Mononuclear cell (primary cell): ENCODE measurements around the gene HLA-E. TPM values are rescaled to one million over a fixed set of nuclear protein-coding genes. Genes with fewer than 3 reads are reported as not detected.
"Not testable (repeated sequence)": the region's sequence is repeated elsewhere in the genome, so short reads cannot be mapped to it uniquely, and the experiment has no call there.

ENCODE experiments used
- H3K27me3 ChIP-seq: 2 replicates; pipeline ENCODE4 v1.6.0; 2011; ENCODE audit warnings: low read length, control low read depth; ENCODE audit not compliant: insufficient read depth
- H3K4me1 ChIP-seq: 2 replicates; pipeline ENCODE4 v1.5.1; 2011; ENCODE audit warnings: mild to moderate bottlenecking, low read length, control low read depth; ENCODE audit not compliant: insufficient read depth
- H3K4me3 ChIP-seq: 2 replicates; pipeline ENCODE4 v1.5.1; 2011; ENCODE audit warnings: mild to moderate bottlenecking, low read length, moderate library complexity
- H3K9me3 ChIP-seq: 2 replicates; pipeline ENCODE4 v1.5.1; 2011; ENCODE audit warnings: low read depth, mild to moderate bottlenecking, control low read depth, low read length
- total RNA-seq: library from RNA; depleted of rRNA; stranded (reverse); fragments of >200 nt; gene quantifications from one replicate; pipeline ENCODE4 v1.2.3, GENCODE V29; 2012

Gene HLA-E
- total RNA-seq, 1 donor, result 1,812 TPM

GRCh38 chr6:30513451-30513850 is 24.1 kb downstream of the HLA-E start:
- Histone ChIP-seq H3K4me1 (peaks cover 95% of the 10 kb centered on the region), H3K4me3 (no peak overlapping the region), H3K9me3 (no peaks in the 10 kb centered on the region), H3K27me3 (no peaks in the 10 kb centered on the region)

DNA sequence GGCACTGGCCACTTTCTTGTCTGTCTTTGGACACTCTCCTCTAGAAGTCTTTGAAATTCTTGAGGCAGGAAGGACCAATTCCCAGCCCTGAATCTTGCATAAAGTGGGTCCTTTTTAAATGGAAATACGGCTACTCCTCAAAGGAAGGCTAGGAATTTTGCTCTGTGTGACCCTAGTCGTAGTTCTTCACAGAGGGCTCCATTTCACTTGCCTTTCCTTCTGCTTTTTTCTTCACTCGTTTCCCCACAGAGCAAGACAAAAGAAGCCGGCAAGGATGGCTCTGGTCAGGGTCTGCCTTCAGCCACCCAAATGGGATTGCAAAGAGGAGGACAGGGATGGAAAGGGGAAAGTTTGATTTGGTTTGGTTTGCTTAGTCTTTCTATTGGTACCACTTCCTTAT is 25.8 kb downstream of the HLA-E start:
- Histone ChIP-seq H3K27me3 (no peaks in the 10 kb centered on the region), H3K4me1 (peaks cover 86% of the 10 kb centered on the region), H3K4me3 (no peak overlapping the region), H3K9me3 (no peaks in the 10 kb centered on the region)

GRCh38 chr6:30515944-30516753 is 26.8 kb downstream of the HLA-E start:
- peak overlapping the region; percentile 47 for H3K4me3 ChIP-seq
- no peaks in the 10 kb centered on the region for H3K27me3 ChIP-seq
- no peaks in the 10 kb centered on the region for H3K9me3 ChIP-seq
- peaks cover 75% of the 10 kb centered on the region for H3K4me1 ChIP-seq

- not testable (repeated sequence) for H3K4me3 ChIP-seq, H3K27me3 ChIP-seq, H3K9me3 ChIP-seq
- H3K4me1 ChIP-seq, result peaks cover 70% of the 10 kb centered on the region
These were observed 27.4 kb downstream of the HLA-E start for GRCh38 chr6:30516754-30517076.

GRCh38 chr6:30517767-30518504 is 28.6 kb downstream of the HLA-E start:
- not testable (repeated sequence) for H3K27me3 ChIP-seq, H3K9me3 ChIP-seq, H3K4me3 ChIP-seq
- peaks cover 58% of the 10 kb centered on the region for H3K4me1 ChIP-seq

GRCh38 chr6:30518505-30519145 is 29.3 kb downstream of the HLA-E start:
- peaks cover 52% of the 10 kb centered on the region for H3K4me1 ChIP-seq
- not testable (repeated sequence) for H3K4me3 ChIP-seq, H3K9me3 ChIP-seq, H3K27me3 ChIP-seq

GRCh38 chr6:30520522-30520921 is 31.2 kb downstream of the HLA-E start:
- Histone ChIP-seq H3K27me3 (no peaks in the 10 kb centered on the region), H3K4me3 (no peak overlapping the region), H3K4me1 (peaks cover 33% of the 10 kb centered on the region), H3K9me3 (no peaks in the 10 kb centered on the region)

DNA sequence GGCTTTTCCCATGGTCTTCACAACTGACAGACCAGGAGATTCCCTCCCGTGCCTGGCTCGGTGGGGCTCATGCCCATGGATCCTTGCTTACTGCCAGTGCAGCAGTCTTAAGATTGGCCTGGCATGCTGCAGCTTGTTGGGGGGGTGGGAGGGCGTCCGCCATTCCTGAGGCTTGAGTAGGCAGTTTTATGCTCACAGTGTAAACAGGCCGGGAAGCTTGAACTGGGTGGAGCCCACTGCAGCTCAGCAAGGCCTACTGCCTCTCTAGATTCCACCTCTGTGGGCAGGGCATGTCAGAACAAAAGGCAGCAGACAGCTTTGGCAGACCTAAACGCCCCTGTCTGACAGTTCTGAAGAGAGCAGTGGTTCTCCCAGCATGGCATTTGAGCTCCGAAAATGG is 31.8 kb downstream of the HLA-E start:
- peaks cover 28% of the 10 kb centered on the region for H3K4me1 ChIP-seq
- not testable (repeated sequence) for H3K27me3 ChIP-seq, H3K9me3 ChIP-seq, H3K4me3 ChIP-seq

- not testable (repeated sequence) for H3K9me3 ChIP-seq, H3K27me3 ChIP-seq, H3K4me3 ChIP-seq
- H3K4me1 ChIP-seq, result peaks cover 19% of the 10 kb centered on the region
These were observed 32.6 kb downstream of the HLA-E start for GRCh38 chr6:30521952-30522351.

GRCh38 chr6:30526444-30526843 is 37.1 kb downstream of the HLA-E start:
- H3K27me3 ChIP-seq, H3K4me3 ChIP-seq, H3K9me3 ChIP-seq: not testable (repeated sequence)
- H3K4me1 ChIP-seq, result peaks cover 36% of the 10 kb centered on the region

DNA sequence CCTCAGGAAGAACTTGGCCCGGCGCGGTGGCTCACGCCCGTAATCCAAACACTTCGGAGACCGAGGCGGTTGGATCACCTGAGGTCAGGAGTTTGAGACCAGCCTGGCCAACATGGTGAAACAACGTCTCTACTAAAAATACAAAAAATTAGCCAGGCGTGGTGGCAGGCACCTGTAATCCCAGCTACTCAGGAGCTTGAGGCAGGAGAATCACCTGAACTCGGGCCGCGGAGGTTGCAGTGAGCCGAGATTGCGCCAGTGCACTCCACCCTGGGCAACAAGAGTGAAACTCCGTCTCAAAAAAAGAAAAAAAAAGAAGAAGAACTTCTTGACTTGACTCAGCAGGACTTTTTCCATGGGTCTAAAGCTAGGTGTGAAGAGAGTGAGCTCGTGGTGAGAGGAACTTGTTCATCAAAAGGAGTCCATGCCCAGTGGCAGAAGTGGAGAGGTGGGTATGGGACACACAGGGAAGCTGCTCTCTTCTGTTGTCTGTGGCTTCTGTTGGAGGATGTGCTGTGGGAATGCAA is 40.1 kb downstream of the HLA-E start:
- H3K27me3 ChIP-seq, H3K4me3 ChIP-seq, H3K9me3 ChIP-seq: not testable (repeated sequence)
- H3K4me1 ChIP-seq, result peaks cover 52% of the 10 kb centered on the region

DNA sequence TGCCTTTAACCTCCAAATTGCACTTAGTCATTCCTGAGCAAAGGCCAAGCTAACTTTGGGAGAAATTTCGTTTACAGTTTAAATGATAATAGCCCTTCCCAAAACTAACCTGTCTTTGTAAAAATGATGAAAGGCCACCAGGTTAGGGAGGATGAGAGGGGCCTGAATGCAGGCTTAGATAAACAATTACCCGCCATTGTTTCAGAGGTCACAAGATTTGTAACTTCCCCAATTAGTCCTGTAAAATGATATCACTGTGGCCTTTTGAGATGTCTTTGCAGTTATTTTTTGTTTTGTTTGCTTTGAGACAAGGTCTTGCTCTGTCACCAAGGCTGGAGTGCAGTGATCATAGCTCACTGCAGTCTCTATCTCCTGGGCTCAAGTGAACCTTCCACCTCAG is 40.7 kb downstream of the HLA-E start:
- H3K4me1 ChIP-seq, result peaks cover 52% of the 10 kb centered on the region

GRCh38 chr6:30533460-30534294 is 44.4 kb downstream of the HLA-E start:
- H3K27me3 ChIP-seq, result no peaks in the 10 kb centered on the region
- H3K4me1 ChIP-seq, result peaks cover 40% of the 10 kb centered on the region
- H3K4me3 ChIP-seq, result no peak overlapping the region
- H3K9me3 ChIP-seq, result no peaks in the 10 kb centered on the region

More for the DNA sequence above, 40.7 kb downstream of the HLA-E start:
- H3K4me3 ChIP-seq, result no peak overlapping the region
- H3K27me3 ChIP-seq, result no peaks in the 10 kb centered on the region
- H3K9me3 ChIP-seq, result no peaks in the 10 kb centered on the region

GRCh38 chr6:30537931-30538330 is 48.6 kb downstream of the HLA-E start:
- H3K27me3 ChIP-seq, result no peaks in the 10 kb centered on the region
- no peak overlapping the region for H3K4me3 ChIP-seq
- peaks cover 17% of the 10 kb centered on the region for H3K4me1 ChIP-seq

More at GRCh38 chr6:30537931-30538330, 48.6 kb downstream of the HLA-E start:
- H3K9me3 ChIP-seq, result no peaks in the 10 kb centered on the region
